Left lung (tissue), 10 donors: ENCODE data around the gene ZNF407. TPM values are rescaled to one million over a fixed set of nuclear protein-coding genes. Genes with fewer than 3 reads are reported as not detected.

Source experiments
- ATAC-seq: fragments of 200-7000 bp; cut with Tn5 transposase; one replicate; pipeline ENCODE4 v1.9.1; 2020; ENCODE audit warnings: moderate library complexity
- DNase-seq, 4 donors: peaks; one replicate each; pipeline ENCODE4 v3.0.0-alpha.2; 2013 to 2020
- H3K27ac ChIP-seq, 2 donors: fragments of 200-600 bp; sonication (generic) in 1 of 2; one replicate each; pipeline versions ENCODE4 v1.5.0 to v1.8.0; 2020 to 2021
- H3K27me3 ChIP-seq, 2 donors: fragments of 200-600 bp; sonication (generic) in 1 of 2; one replicate each; pipeline versions ENCODE4 v1.5.0 to v1.8.0; 2020 to 2021
- H3K36me3 ChIP-seq, 2 donors: fragments of 200-600 bp; sonication (generic) in 1 of 2; one replicate each; pipeline versions ENCODE4 v1.5.0 to v1.8.0; 2020 to 2021
- H3K4me1 ChIP-seq, 2 donors: fragments of 200-600 bp; one replicate each; pipeline ENCODE4 v1.8.0; 2021
- H3K4me3 ChIP-seq, 2 donors: fragments of 200-600 bp; sonication (generic) in 1 of 2; one replicate each; pipeline versions ENCODE4 v1.5.0 to v1.8.0; 2020 to 2021; ENCODE audit warnings: mild to moderate bottlenecking in 1 of 2
- H3K9me3 ChIP-seq, 2 donors: fragments of 200-600 bp; sonication (generic) in 1 of 2; one replicate each; pipeline versions ENCODE4 v1.5.0 to v1.8.0; 2020 to 2021
- CTCF ChIP-seq, 2 donors: fragments of 200-600 bp; sonication (generic) in 1 of 2; IDR thresholded peaks; one replicate each; pipeline versions ENCODE4 v1.5.0 to v1.8.0; 2021; ENCODE audit warnings: antibody characterized with exemption in 2 of 2
- intact Hi-C, 2 donors: fragments of 100-400 bp; cut with DNase I; formaldehyde crosslinking; loops; one replicate each; pipeline versions ENCODE4 v1.11.2 to v1.14.2; 2022
- polyA plus RNA-seq, 6 donors: library from polyadenylated mRNA; unstranded; fragments of 120-200 nt; gene quantifications; one replicate each; pipeline ENCODE4 v1.2.1, GENCODE V29; 2013; ENCODE audit not compliant: insufficient read length in 6 of 6
- total RNA-seq, 2 donors: library from RNA; stranded (reverse); fragmentation: NEBNext Ultra II Directional; extraction: Animal tissue kit (Norgen Biotek cat#: 25700); gene quantifications; one replicate each; pipeline ENCODE4 v1.2.1, GENCODE V29; 2021
- donor health status: DM: no; HTN: yes; CAD: no.
- donor health status: DM: no; HTN: no; CAD: no.

Gene ZNF407
- total and polyA plus RNA-seq, 8 donors = 10.3 to 16.7 (median 11.3) TPM

- Histone ChIP-seq H3K27ac (no peak overlapping the region), H3K36me3 (no peaks in the 10 kb centered on the region), H3K4me1 (no peaks in the 10 kb centered on the region), H3K4me3 (no peak overlapping the region), H3K27me3 (no peaks in the 10 kb centered on the region), H3K9me3 (no peaks in the 10 kb centered on the region)
- ATAC-seq (no peak), DNase-seq (no peak)
- intact Hi-C loops = no loop called here
- TF ChIP-seq CTCF (IDR thresholded peaks at IDR 0.05) = no peak
These were observed 514.8 kb downstream of the ZNF407 start for GRCh38 chr18:75112186-75113096.

- ATAC-seq (no peak), DNase-seq (no peak)
- no peaks in the 10 kb centered on the region for H3K27me3 ChIP-seq
- intact Hi-C loops = no loop called here
- no peak overlapping the region for H3K27ac ChIP-seq
- H3K4me1 ChIP-seq = no peaks in the 10 kb centered on the region
- no peaks in the 10 kb centered on the region for H3K9me3 ChIP-seq
- no peaks in the 10 kb centered on the region for H3K36me3 ChIP-seq
- TF ChIP-seq CTCF (IDR thresholded peaks at IDR 0.05) = no peak
- H3K4me3 ChIP-seq = no peak overlapping the region
These were observed 515.8 kb downstream of the ZNF407 start for GRCh38 chr18:75113455-75113854.

- Histone ChIP-seq H3K4me3 (no peak overlapping the region), H3K27me3 (no peaks in the 10 kb centered on the region), H3K9me3 (no peaks in the 10 kb centered on the region), H3K4me1 (no peaks in the 10 kb centered on the region), H3K27ac (no peak overlapping the region), H3K36me3 (no peaks in the 10 kb centered on the region)
- ATAC-seq = no peak
- intact Hi-C loops = no loop called here
- no peak for TF ChIP-seq CTCF (IDR thresholded peaks at IDR 0.05)
- no peak for DNase-seq
These were observed 516.6 kb downstream of the ZNF407 start for GRCh38 chr18:75114231-75114764.

Other genes with a start within 250 kb of the ZNF407 start
- gene DIPK1C, start 140.6 kb upstream of the ZNF407 start, total RNA-seq = not detected
- gene DIPK1C, start 140.6 kb upstream of the ZNF407 start, polyA plus RNA-seq = under 1 TPM in 5 of 6 donors, not detected in 1; 0.09 to 0.31 (median 0.21) TPM
- 100 to 1,000 TPM; 242 to 301 TPM for gene CNDP2, start 101.5 kb upstream of the ZNF407 start, total RNA-seq
- gene CNDP2, start 101.5 kb upstream of the ZNF407 start, polyA plus RNA-seq = 100 to 1,000 TPM; 108 to 136 (median 117) TPM
- gene CNDP1, start 63.4 kb upstream of the ZNF407 start, total RNA-seq = not detected
- gene CNDP1, start 63.4 kb upstream of the ZNF407 start, polyA plus RNA-seq = under 1 TPM; 0.20 to 0.56 (median 0.37) TPM